H1 (cell line): ENCODE measurements around the gene DSTN. TPM values are rescaled to one million over a fixed set of nuclear protein-coding genes. Genes with fewer than 3 reads are reported as not detected.

ENCODE experiments used
- CTCF ChIA-PET: fragments of 300-600 bp; sonication (Branson Sonifier 250); formaldehyde crosslinking; loops from one replicate; lab custom pipeline; 2021; ENCODE audit not compliant: partially characterized antibody; lab: Charles Lee
- POLR2A ChIA-PET: fragments of 300-600 bp; sonication (Branson Sonifier 250); formaldehyde crosslinking; loops from one replicate; lab custom pipeline; 2021; ENCODE audit warnings: inconsistent platforms; ENCODE audit not compliant: partially characterized antibody; lab: Charles Lee
- DNase-seq, 2 experiments: peaks; one replicate each; pipeline versions ENCODE4 v3.0.0 to v3.0.0-alpha.2; 2010 to 2022; ENCODE audit warnings: low spot score in 2 of 2, low read depth in 1 of 2, mixed read lengths in 1 of 2
- FAIRE-seq: peaks from 2 replicates; lab custom pipeline; 2011; peaks lifted over from hg19 to GRCh38; lab: Jason Lieb, UNC
- H2AFZ ChIP-seq: 2 replicates; pipeline ENCODE4 v1.8.1; 2012; ENCODE audit warnings: low read length, inconsistent platforms
- H2AK5ac ChIP-seq: 2 replicates; pipeline ENCODE4 v1.6.1; 2013; ENCODE audit warnings: low read depth, low read length
- H2BK120ac ChIP-seq: replicated peaks from 2 replicates; pipeline ENCODE3; 2013; ENCODE audit warnings: low read depth, low read length, inconsistent platforms
- H2BK12ac ChIP-seq: 2 replicates; pipeline ENCODE4 v1.6.1; 2013; ENCODE audit warnings: low read depth, low read length
- H2BK15ac ChIP-seq: 2 replicates; pipeline ENCODE4 v1.6.1; 2013; ENCODE audit warnings: low read length
- H2BK20ac ChIP-seq: 2 replicates; pipeline ENCODE4 v1.6.1; 2013; ENCODE audit warnings: low read length
- H2BK5ac ChIP-seq: 2 replicates; pipeline ENCODE4 v1.6.1; 2013; ENCODE audit warnings: low read depth, low read length
- H3K14ac ChIP-seq: 2 replicates; pipeline ENCODE4 v1.6.1; 2013; ENCODE audit warnings: inconsistent platforms; ENCODE audit not compliant: insufficient read length
- H3K18ac ChIP-seq: 2 replicates; pipeline ENCODE4 v1.6.1; 2013; ENCODE audit warnings: low read length; ENCODE audit errors: extremely low read depth
- H3K23ac ChIP-seq: 2 replicates; pipeline ENCODE4 v1.6.1; 2013; ENCODE audit warnings: inconsistent platforms; ENCODE audit not compliant: insufficient read length
- H3K23me2 ChIP-seq: 2 replicates; pipeline ENCODE4 v1.6.1; 2013; ENCODE audit warnings: low read depth, low read length
- H3K27ac ChIP-seq: 2 replicates; pipeline ENCODE4 v1.6.1; 2011; ENCODE audit warnings: low read depth, low read length, inconsistent platforms
- H3K27me3 ChIP-seq, 4 experiments: replicated peaks in 1 of 4; 1 replicate in 1 of 4; 2 replicates in 3 of 4; pipeline versions ENCODE4 v1.6.1 to v1.8.1; 2011 to 2013; ENCODE audit warnings: low read length in 3 of 4, mild to moderate bottlenecking in 3 of 4, inconsistent platforms in 2 of 4, mixed read lengths in 2 of 4, moderate library complexity in 1 of 4; ENCODE audit not compliant: control insufficient read depth in 3 of 4, insufficient read depth in 3 of 4; ENCODE audit errors: extremely low read depth in 1 of 4
- H3K36me3 ChIP-seq, 4 experiments: 2 replicates each; pipeline versions ENCODE4 v1.6.1 to v1.8.1; 2011 to 2013; ENCODE audit warnings: mild to moderate bottlenecking in 4 of 4, low read length in 3 of 4, moderate library complexity in 2 of 4, control low read depth in 1 of 4, inconsistent platforms in 1 of 4; ENCODE audit not compliant: insufficient read depth in 4 of 4, control insufficient read depth in 2 of 4
- H3K4ac ChIP-seq: replicated peaks from 2 replicates; pipeline ENCODE3; 2013; ENCODE audit warnings: low read length, low read depth, mixed read lengths, inconsistent platforms; ENCODE audit not compliant: insufficient read length
- H3K4me1 ChIP-seq, 4 experiments: replicated peaks in 1 of 4; 1 replicate in 1 of 4; 2 replicates in 3 of 4; pipeline versions ENCODE4 v1.6.1 to v1.8.1; 2011 to 2013; ENCODE audit warnings: low read length in 3 of 4, inconsistent platforms in 2 of 4, mixed read lengths in 1 of 4; ENCODE audit not compliant: insufficient read depth in 4 of 4, control insufficient read depth in 3 of 4
- H3K4me2 ChIP-seq, 2 experiments: 2 replicates each; pipeline versions ENCODE4 v1.6.1 to v1.8.1; 2011 to 2013; ENCODE audit warnings: low read depth in 2 of 2, low read length in 2 of 2, control low read depth in 1 of 2, inconsistent platforms in 1 of 2, mild to moderate bottlenecking in 1 of 2; ENCODE audit not compliant: insufficient read depth in 1 of 2
- H3K4me3 ChIP-seq, 4 experiments: fragments of 200-600, 300-600 bp in 1 of 4; sonication (generic), shearing (Covaris generic), sonication (Bioruptor Twin) in 1 of 4; 2 replicates each; pipeline versions ENCODE4 v1.5.1 to v1.8.1; 2011 to 2016; ENCODE audit warnings: low read length in 4 of 4, low read depth in 3 of 4, control low read depth in 2 of 4, inconsistent platforms in 2 of 4, mild to moderate bottlenecking in 2 of 4, mixed read lengths in 1 of 4, moderate library complexity in 1 of 4; ENCODE audit not compliant: insufficient read depth in 2 of 4; ENCODE audit errors: extremely low read depth in 1 of 4
- H3K56ac ChIP-seq: replicated peaks from 2 replicates; pipeline ENCODE3; 2013; ENCODE audit warnings: low read depth, mild to moderate bottlenecking, mixed read lengths, low read length, inconsistent platforms; ENCODE audit not compliant: insufficient read length
- H3K79me1 ChIP-seq: 2 replicates; pipeline ENCODE4 v1.6.1; 2013; ENCODE audit warnings: low read depth, low read length, control low read depth
- H3K79me2 ChIP-seq, 2 experiments: 2 replicates each; pipeline versions ENCODE4 v1.6.1 to v1.8.1; 2012 to 2013; ENCODE audit warnings: low read length in 2 of 2, mild to moderate bottlenecking in 2 of 2, inconsistent platforms in 1 of 2; ENCODE audit not compliant: insufficient read depth in 2 of 2, control insufficient read depth in 1 of 2
- H3K9ac ChIP-seq, 4 experiments: replicated peaks in 1 of 4; 1 replicate in 1 of 4; 2 replicates in 3 of 4; pipeline versions ENCODE4 v1.6.1 to v1.8.1; 2011 to 2013; ENCODE audit warnings: low read depth in 3 of 4, low read length in 3 of 4, control low read depth in 2 of 4, mild to moderate bottlenecking in 2 of 4, moderate library complexity in 2 of 4, inconsistent platforms in 1 of 4; ENCODE audit errors: extremely low read depth in 1 of 4
- H3K9me3 ChIP-seq, 2 experiments: 2 replicates each; pipeline versions ENCODE4 v1.6.1 to v1.8.1; 2012 to 2013; ENCODE audit warnings: mild to moderate bottlenecking in 2 of 2, moderate library complexity in 2 of 2, control low read depth in 1 of 2, inconsistent platforms in 1 of 2, low read depth in 1 of 2, low read length in 1 of 2, mixed read lengths in 1 of 2; ENCODE audit not compliant: insufficient read depth in 2 of 2
- H4K20me1 ChIP-seq, 2 experiments: replicated peaks in 1 of 2; 2 replicates each; pipeline versions ENCODE3 to v1.8.1; 2011 to 2013; ENCODE audit warnings: inconsistent platforms in 2 of 2, low read length in 2 of 2, mild to moderate bottlenecking in 1 of 2; ENCODE audit not compliant: insufficient read depth in 2 of 2, control insufficient read depth in 1 of 2
- H4K5ac ChIP-seq: 2 replicates; pipeline ENCODE4 v1.6.1; 2013; ENCODE audit warnings: low read length, low read depth, mixed read lengths, inconsistent platforms; ENCODE audit not compliant: insufficient read length
- H4K8ac ChIP-seq: 2 replicates; pipeline ENCODE4 v1.8.0; 2013; ENCODE audit warnings: mild to moderate bottlenecking, moderate library complexity, low read length, inconsistent platforms; ENCODE audit not compliant: insufficient read depth; ENCODE audit errors: extremely low read depth
- H4K91ac ChIP-seq: replicated peaks from 2 replicates; pipeline ENCODE3; 2013; ENCODE audit warnings: low read length, mixed read lengths, inconsistent platforms; ENCODE audit not compliant: insufficient read length
- BACH1 ChIP-seq: IDR thresholded peaks from 2 replicates; pipeline ENCODE4 v1.6.1; 2012; ENCODE audit warnings: low read length, improper control_type of control experiment
- BCL11A ChIP-seq, 2 experiments: IDR thresholded peaks; one replicate each; pipeline ENCODE4 v1.6.1; 2011; ENCODE audit warnings: low read depth in 2 of 2, low read length in 2 of 2, mild to moderate bottlenecking in 2 of 2
- CBX8 ChIP-seq: fragments of 300-800, 300-1000 bp; sonication (generic); IDR thresholded peaks from 2 replicates; pipeline ENCODE4 v1.7.1; 2016; ENCODE audit warnings: low read depth, low read length, borderline replicate concordance
- CEBPB ChIP-seq: IDR thresholded peaks from 2 replicates; pipeline ENCODE4 v1.6.1; 2012; ENCODE audit warnings: low read depth, low read length
- FOSL1 ChIP-seq: IDR thresholded peaks from 2 replicates; pipeline ENCODE4 v1.6.1; 2011; ENCODE audit warnings: mild to moderate bottlenecking, low read depth, low read length, moderate library complexity; ENCODE audit not compliant: insufficient read depth
- KDM1A ChIP-seq: fragments of 200-600, 300-600 bp; sonication (generic); IDR thresholded peaks from 2 replicates; pipeline ENCODE4 v1.7.1; 2016; ENCODE audit warnings: mild to moderate bottlenecking, low read length, borderline replicate concordance
- MAFK ChIP-seq: IDR thresholded peaks from 2 replicates; pipeline ENCODE4 v1.6.1; 2012; ENCODE audit warnings: low read depth, mild to moderate bottlenecking, improper control_type of control experiment, low read length
- NRF1 ChIP-seq: IDR thresholded peaks from 2 replicates; pipeline ENCODE4 v1.6.1; 2011; ENCODE audit warnings: mild to moderate bottlenecking, low read depth, low read length, improper control_type of control experiment
- POU5F1 ChIP-seq: IDR thresholded peaks from 2 replicates; pipeline ENCODE4 v1.6.1; 2011; ENCODE audit warnings: low read depth, mild to moderate bottlenecking, low read length, moderate library complexity
- RBBP5 ChIP-seq: IDR thresholded peaks from 2 replicates; pipeline ENCODE4 v1.7.1; 2012; ENCODE audit warnings: low read depth, mild to moderate bottlenecking, inconsistent platforms, low read length, moderate library complexity, borderline replicate concordance
- SP1 ChIP-seq: IDR thresholded peaks from 2 replicates; pipeline ENCODE4 v1.6.1; 2011; ENCODE audit warnings: low read depth, low read length
- SRF ChIP-seq: IDR thresholded peaks from 2 replicates; pipeline ENCODE4 v1.6.1; 2011; ENCODE audit warnings: mild to moderate bottlenecking, low read depth, low read length, moderate library complexity
- TAF7 ChIP-seq: optimal IDR thresholded peaks from 2 replicates; pipeline ENCODE3; 2011; ENCODE audit warnings: low read depth, mild to moderate bottlenecking, inconsistent platforms, low read length, moderate library complexity, borderline replicate concordance
- TCF12 ChIP-seq: IDR thresholded peaks from 2 replicates; pipeline ENCODE4 v1.6.1; 2011; ENCODE audit warnings: low read depth, mild to moderate bottlenecking, low read length
- ZNF274 ChIP-seq: IDR thresholded peaks from 2 replicates; pipeline ENCODE4 v1.7.0; 2012; ENCODE audit warnings: low read length, borderline replicate concordance; ENCODE audit errors: extremely low read depth
- WGBS, 2 experiments: shearing (Covaris generic) in 1 of 2; methylation state at CpG; one replicate each; pipeline versions ENCODE4 v1.1.6 to v1.1.7; 2013 to 2015; ENCODE audit warnings: low lambda C conversion rate in 2 of 2, mixed read lengths in 2 of 2, inconsistent platforms in 1 of 2, low coverage in 1 of 2, missing lambda C conversion rate in 1 of 2; ENCODE audit not compliant: insufficient replicate concordance in 2 of 2, insufficient coverage in 1 of 2, insufficient read length in 1 of 2; ENCODE audit errors: extremely low coverage in 1 of 2, missing lambda C conversion rate in 1 of 2; 5-methylcytosine and 5-hydroxymethylcytosine counted together
- polyA plus RNA-seq, 7 experiments: library from polyadenylated mRNA; depleted of rRNA in 3 of 7; stranded (reverse) in 5 of 7; unstranded in 2 of 7; fragments of >200 nt in 5 of 7; fragments of 200-250 nt in 2 of 7; gene quantifications; 1 replicate in 5 of 7; 2 replicates in 1 of 7; 4 replicates in 1 of 7; pipeline versions ENCODE4 v1.2.1 to v1.2.3, GENCODE V29; 2011 to 2013; ENCODE audit warnings: missing spikeins in 2 of 7, mixed read lengths in 2 of 7
- total RNA-seq: library from RNA; stranded (reverse); fragmentation: NEBNext Ultra II Directional; extraction: Animal tissue kit (Norgen Biotek cat#: 25700); gene quantifications from 2 replicates; pipeline ENCODE4 v1.2.1, GENCODE V29; 2021

DSTN gene
- total and polyA plus RNA-seq, 2 of the 8 experiments (the other 6 are each of a cell fraction or from before 2014, with no cell fraction given), result 43.3 to 208 TPM

DNA sequence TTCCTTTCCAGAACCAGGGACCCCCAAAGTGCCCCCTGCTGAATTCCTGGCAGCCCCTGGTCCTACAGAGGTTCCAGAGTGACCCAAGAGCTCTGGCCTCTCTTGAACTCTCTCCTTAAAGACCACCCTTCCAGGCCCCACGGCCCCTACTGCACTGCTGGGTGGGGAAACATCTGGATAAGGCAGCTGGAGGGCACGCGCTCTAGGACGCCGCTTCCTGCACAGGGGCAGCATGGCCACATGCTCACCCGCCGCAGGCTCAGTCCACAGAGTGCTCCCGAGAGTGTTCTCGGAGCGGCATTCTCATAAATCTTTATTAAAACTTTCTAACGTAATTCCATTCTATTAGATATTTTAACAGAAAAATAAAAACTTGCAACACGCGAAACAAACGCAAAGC is 75.1 kb downstream of the DSTN start:
- Histone ChIP-seq H3K79me2 (peaks cover 0 to 75% of the 10 kb centered on the region in 2 experiments; a peak in 2 of 4 replicates), H3K4ac (no peak overlapping the region), H3K27ac (no peak overlapping the region), H3K9ac (no peak overlapping the region), H2BK5ac (no peak overlapping the region), H3K4me3 (no peak overlapping the region), H2BK15ac (no peak overlapping the region), H3K14ac (no peak overlapping the region), H3K56ac (no peak overlapping the region), H2AFZ (no peak overlapping the region), H3K9me3 (no peaks in the 10 kb centered on the region), H3K4me1 (peaks cover 1 to 6% (median 3%) of the 10 kb centered on the region in 4 experiments; a peak in 5 of 7 replicates), H3K18ac (no peak overlapping the region), H2BK20ac (no peak overlapping the region), H4K91ac (no peak overlapping the region), H4K20me1 (peaks cover 13 to 29% of the 10 kb centered on the region in 2 experiments), H3K36me3 (peaks cover 0 to 9% (median 2%) of the 10 kb centered on the region in 4 experiments; a peak in 3 of 8 replicates), H3K23me2 (no peaks in the 10 kb centered on the region), H3K4me2 (no peak overlapping the region), H2AK5ac (no peak overlapping the region), H2BK12ac (no peak overlapping the region), H4K5ac (no peak overlapping the region), H3K79me1 (peaks cover 26% of the 10 kb centered on the region), H3K23ac (no peak overlapping the region), H4K8ac (no peak overlapping the region; the same call in 1 of the 2 replicates), H2BK120ac (no peak overlapping the region), H3K27me3 (no peaks in the 10 kb centered on the region)
- WGBS, 2 experiments, result 92 to 100% methylated on average over 1 to 14 of the region's 14 CpGs
- ChIA-PET CTCF (interaction anchor here (1.3 to 5.9 kb wide), 5 partner anchors 9 to 140 kb away, joined by 4 to 45 read pairs (median 6); no protein-coding TSS in a partner anchor), POLR2A (no interaction called here)
- DNase-seq, result no peak
- no peak for TF ChIP-seq SRF
- no peak for TF ChIP-seq TCF12
- no peak for TF ChIP-seq BACH1
- TF ChIP-seq TAF7, result no peak
- no peak for TF ChIP-seq MAFK
- no peak for TF ChIP-seq KDM1A
- TF ChIP-seq POU5F1, result no peak
- no peak for TF ChIP-seq CBX8
- TF ChIP-seq ZNF274, result no peak
- no peak for TF ChIP-seq FOSL1
- TF ChIP-seq BCL11A (IDR thresholded peaks at IDR 0.05; ENCODE audit: low read depth in 2 of 2, low read length in 2 of 2), result no peak
- no peak for TF ChIP-seq CEBPB
- TF ChIP-seq NRF1, result no peak
- TF ChIP-seq RBBP5, result no peak
- no peak for TF ChIP-seq SP1
- no peak for FAIRE-seq
